HG03354 (cell line): ENCODE results near the gene ATP2A2.

Experiments used
- ATAC-seq: cut with Tn5 transposase; IDR thresholded peaks from one replicate; pipeline ENCODE4 v1.9.1; 2021; ENCODE audit warnings: mild to moderate bottlenecking; ENCODE audit not compliant: unreplicated experiment, poor library complexity, severe bottlenecking

Gene ATP2A2

DNA sequence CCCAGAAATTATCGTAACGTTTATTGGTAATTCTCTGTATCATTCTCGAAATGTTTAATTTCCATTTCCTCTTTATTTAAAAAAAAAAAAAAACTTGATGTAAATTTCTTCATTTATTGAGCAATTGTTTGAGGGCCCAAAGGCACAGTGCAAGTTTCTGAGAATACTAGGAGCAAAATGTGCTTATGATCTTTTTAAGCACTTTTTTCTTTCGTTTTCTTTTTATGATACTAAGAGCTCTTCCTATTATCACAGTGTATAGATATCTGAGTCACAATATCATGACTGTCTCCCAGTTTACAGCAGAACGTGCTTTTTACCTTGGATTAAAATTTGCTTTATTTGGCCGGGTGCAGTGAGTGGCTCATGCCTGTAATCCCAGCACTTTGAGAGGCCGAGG lies 5.6 kb downstream of the ATP2A2 start:
- ATAC-seq: no peak

DNA sequence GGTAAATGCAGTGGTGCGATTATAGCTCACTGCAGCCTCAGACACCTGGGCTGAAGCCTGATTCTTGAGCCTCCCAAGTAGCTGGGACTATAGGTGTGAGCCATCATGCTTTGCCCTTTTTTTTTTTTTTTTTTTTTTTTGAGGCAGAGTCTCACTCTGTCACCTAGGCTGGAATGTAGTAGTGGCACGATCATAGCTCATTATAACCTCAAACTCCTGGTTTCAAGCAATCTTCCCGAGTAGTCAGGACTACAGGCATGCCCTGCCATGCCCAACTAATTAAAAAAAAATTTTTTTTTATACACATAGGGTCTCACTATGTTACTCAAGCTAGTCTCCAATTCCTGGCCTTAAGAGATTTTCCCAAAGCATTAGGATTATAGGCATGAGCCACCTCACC lies 6.9 kb downstream of the ATP2A2 start:
- ATAC-seq: no peak

DNA sequence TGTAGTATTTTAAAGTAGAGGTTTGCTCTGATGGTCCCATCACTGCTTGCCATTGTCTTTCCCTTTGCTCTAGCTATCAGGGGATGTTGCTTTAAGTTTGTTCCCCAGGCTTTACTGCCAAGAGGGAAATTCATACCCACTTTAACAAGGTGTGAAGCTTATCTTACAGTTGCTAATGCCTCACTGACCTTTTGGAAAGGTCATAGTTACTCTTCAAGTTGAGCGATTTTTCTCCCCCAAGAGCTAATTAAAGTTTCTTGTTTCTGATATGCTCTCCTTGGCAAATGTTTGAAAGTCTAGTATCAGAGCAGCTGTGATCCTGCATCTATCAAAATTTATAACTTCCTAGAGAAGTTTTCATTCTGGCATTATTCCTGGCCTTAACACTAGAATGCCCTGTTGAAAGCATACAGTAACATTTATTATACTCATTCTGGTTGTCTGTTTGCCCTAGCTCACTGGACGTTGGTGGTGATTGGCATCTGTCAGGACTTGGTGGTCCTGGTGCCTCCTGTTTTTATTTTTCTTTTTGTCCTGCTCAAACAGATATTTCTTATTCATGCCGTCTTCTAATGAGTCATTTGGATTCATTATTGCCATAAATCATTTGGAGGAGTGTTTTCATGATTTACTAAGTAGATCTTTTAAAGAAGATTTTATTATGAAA lies 8.1 kb downstream of the ATP2A2 start:
- no peak for ATAC-seq

GRCh38 chr12:110289711-110290078 lies 8.6 kb downstream of the ATP2A2 start:
- no peak for ATAC-seq

DNA sequence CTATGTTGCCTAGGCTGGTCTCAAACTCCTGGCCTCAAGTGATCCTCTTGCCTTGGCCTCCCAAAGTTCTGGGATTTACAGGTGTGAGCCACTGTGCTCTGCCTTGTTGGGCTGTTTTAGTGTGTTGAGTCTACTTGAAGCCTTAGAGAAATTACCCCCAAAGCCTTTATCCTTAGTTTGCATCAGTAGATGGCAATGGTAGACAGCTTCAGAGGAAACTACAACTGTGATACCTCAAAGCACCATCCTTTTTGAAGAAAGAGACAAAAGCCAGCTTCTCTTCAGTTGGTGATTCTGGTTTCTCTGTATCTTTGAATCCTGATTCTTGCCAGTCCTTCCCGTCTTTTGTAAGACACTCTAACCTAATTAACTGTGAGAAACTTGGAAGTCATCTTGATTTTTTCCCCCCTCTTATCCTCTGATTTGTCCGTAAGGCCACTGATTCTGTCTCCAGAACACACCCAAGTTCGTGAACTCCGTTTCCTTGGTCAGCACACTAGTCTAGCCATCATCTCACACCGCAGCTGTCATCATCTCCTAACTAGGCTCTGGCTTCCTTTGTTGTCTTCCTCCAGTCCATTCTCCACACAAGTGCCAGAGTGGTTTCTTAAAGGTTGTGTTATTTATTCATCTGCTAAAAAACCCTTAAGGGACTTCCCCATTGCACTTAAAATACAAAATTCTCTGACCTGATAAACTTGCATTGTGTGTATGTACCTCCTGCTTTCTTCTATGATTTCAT lies 20.2 kb downstream of the ATP2A2 start:
- ATAC-seq: no peak

DNA sequence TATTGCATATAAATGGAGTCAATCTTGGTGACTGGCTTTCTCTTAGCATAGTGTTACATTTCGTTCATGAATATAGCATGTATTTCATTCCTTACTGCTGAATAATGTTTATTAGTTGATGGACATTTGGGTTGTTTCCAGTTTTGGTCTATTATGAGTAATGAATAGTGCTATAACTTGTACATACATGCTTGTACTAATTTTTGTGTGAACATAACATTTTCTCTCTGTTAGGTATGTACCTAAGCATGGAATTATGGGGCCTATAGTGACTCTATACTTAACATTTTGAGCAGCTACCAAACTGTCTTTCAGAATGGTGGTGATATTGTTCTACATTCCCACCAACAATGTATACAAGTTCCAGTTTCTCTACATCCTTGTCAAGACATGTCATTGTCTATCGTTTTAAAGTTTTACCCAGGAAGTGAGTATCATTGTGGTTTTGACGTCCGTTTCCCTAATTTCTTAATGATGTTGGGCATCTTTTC lies 23.1 kb downstream of the ATP2A2 start:
- no peak for ATAC-seq

DNA sequence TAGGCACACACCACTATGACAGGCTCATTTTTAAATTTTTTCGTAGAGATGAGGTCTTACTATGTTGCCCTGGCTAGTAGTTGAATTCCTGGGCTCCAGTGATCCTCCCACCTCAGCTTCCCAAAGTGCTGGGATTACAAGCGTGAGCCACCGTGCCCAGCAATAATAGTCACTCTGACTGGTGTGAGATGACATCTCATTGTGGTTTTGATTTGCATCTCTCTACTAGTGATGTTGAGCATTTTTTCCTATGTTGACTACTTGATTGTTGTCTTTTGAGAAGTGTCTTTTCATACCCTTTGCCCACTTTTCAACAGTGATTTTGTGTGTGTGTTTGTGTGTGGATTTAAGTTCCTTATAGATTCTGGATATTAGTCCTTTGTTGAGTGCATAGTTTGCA lies 26.3 kb downstream of the ATP2A2 start:
- no peak for ATAC-seq

- ATAC-seq: no peak
Measured at GRCh38 chr12:110310763-110311162, 29.7 kb downstream of the ATP2A2 start.

GRCh38 chr12:110311903-110312302 lies 30.9 kb downstream of the ATP2A2 start:
- ATAC-seq: no peak

GRCh38 chr12:110312581-110313360 lies 31.7 kb downstream of the ATP2A2 start:
- ATAC-seq: no peak

- ATAC-seq: no peak
Measured at GRCh38 chr12:110314308-110314707, 33.3 kb downstream of the ATP2A2 start.

DNA sequence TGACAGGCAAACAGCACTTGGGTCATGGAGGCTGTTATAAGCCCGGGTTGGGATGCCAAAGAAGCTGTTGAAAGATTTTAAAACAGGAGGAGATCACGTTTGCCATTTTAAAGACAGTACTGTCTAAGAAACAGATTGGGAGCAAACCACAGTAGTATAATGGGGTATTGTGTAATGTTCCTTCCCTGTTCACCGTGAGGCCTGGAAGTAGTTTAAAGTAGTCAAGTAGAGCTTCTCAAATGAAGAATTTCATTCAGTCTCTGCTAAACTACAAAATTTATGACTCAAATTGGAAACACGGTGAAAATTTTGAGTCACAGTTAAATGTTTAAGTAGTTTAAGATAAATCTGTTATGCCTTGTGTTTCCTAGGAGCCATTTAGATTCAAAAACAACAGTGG lies 35.8 kb downstream of the ATP2A2 start:
- ATAC-seq: no peak

- ATAC-seq: no peak
Measured at GRCh38 chr12:110317911-110318310, 36.9 kb downstream of the ATP2A2 start.

DNA sequence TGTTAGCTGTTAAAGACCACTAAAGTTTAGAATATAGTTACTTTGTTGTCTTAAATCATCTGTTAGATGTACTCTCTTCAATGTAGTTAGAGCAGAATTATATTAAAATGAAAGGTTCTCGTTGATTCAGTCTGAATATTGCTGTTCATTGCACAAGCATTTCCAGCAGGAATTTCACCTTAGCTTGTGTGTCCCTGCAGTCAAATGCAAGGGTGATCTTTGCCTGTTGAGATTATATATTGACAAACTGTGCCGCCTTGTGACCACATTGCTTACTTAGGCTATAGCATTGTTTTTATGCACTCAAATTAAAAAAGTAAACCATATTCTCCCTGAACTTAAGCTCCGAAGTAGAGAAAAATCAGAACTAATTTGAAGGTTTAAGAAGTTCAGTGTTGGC lies 39.5 kb downstream of the ATP2A2 start:
- ATAC-seq: no peak

DNA sequence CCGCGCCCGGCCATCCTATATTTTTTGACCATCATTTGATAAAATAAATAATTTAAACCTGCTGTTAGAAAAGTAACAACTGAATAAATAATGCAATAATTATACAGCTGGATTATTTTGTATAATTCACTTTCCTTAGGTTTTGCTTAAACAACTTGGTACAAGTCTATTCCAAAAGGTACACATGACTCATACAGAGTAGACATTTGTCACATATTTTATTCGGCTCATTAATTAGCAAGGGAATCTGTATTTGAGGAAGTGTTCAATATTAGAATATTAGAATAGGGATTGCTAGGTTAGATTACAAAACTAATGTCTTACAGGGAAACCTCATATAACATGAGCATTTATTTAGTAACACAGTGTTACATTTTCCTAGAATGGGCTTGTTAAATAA lies 48.7 kb downstream of the ATP2A2 start:
- no peak for ATAC-seq

GRCh38 chr12:110330124-110330523 lies 49.1 kb downstream of the ATP2A2 start:
- no peak for ATAC-seq

DNA sequence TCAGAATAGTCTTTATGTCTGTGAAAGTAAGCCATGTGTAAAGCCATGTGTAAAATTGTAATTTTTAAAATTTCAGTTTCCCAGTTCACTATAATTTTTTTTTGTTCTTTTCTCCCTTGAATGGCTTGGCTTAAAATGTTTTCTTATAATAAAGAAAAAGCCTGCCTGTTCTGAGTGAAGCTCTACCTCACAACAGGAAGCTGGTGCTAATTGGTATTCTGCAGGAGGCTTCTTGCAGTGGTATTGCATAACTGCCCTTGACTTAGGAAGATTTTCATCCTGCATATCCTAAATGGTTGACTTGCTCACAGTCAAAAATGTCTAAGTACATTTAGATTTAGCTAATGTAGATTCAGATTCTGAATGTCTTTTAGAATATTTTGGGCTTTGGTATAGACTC lies 49.5 kb downstream of the ATP2A2 start:
- ATAC-seq: no peak

DNA sequence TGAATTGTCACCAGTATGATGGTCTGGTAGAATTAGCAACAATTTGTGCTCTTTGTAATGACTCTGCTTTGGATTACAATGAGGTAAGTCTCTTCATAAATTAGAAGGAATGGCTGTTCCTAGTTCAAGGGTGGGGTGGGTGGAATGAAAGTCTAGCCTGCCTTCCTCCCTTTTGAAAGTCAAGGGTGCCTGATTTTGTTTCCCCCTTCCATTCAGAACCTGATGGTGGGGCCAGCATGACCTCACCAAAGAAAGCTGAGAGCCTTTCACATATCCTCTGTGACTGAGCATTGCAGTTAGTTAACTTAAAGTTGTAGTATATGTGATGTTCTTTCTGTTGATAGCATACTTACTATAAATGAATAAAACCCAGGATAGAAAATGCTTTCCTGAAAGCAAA lies 52.2 kb downstream of the ATP2A2 start:
- no peak for ATAC-seq

GRCh38 chr12:110335481-110336045 lies 54.5 kb downstream of the ATP2A2 start:
- no peak for ATAC-seq

- no peak for ATAC-seq
Measured at GRCh38 chr12:110337912-110338710, 57.1 kb downstream of the ATP2A2 start.
